PC-9 (cell line): ENCODE data around the gene NPR2. TPM values are rescaled to one million over a fixed set of nuclear protein-coding genes. Genes with fewer than 3 reads are reported as not detected.

Source experiments
- BruUV-seq: library from RNA; stranded (reverse); fragments of 400-500 nt; replicated peaks from 2 replicates; lab custom pipeline; 2021; lab: Mats Ljungman, UMichigan
- CTCF ChIA-PET: fragments of 300-600 bp; sonication (Branson Sonifier 250); formaldehyde crosslinking; loops from one replicate; lab custom pipeline; 2022; ENCODE audit warnings: antibody characterized with exemption; lab: Charles Lee
- POLR2A ChIA-PET: fragments of 300-600 bp; sonication (Branson Sonifier 250); formaldehyde crosslinking; loops from one replicate; lab custom pipeline; 2022; ENCODE audit warnings: antibody characterized with exemption; ENCODE audit not compliant: unreplicated experiment; lab: Charles Lee
- DNase-seq, 2 experiments: peaks; one replicate each; pipeline versions ENCODE4 v3.0.0 to v3.0.0-alpha.2; 2015 to 2022; ENCODE audit warnings: mixed read lengths in 1 of 2
- H2AFZ ChIP-seq: fragments of 200-600 bp; sonication (generic); 2 replicates; pipeline ENCODE4 v1.8.1; 2017; ENCODE audit warnings: antibody characterized with exemption
- H3F3A ChIP-seq: fragments of 200-600 bp; sonication (generic); 2 replicates; pipeline ENCODE4 v1.8.1; 2017; ENCODE audit warnings: antibody characterized with exemption, mild to moderate bottlenecking, low read depth; ENCODE audit not compliant: insufficient read depth
- H3K27ac ChIP-seq: fragments of 200-600 bp; sonication (generic); 2 replicates; pipeline ENCODE4 v1.6.1; 2016; ENCODE audit warnings: mixed run types
- H3K27me3 ChIP-seq: fragments of 200-600 bp; sonication (generic); 2 replicates; pipeline ENCODE4 v1.6.1; 2016; ENCODE audit warnings: low read depth, mixed run types; ENCODE audit not compliant: insufficient read depth
- H3K36me3 ChIP-seq: fragments of 200-600 bp; sonication (generic); 2 replicates; pipeline ENCODE4 v1.6.1; 2016; ENCODE audit warnings: low read depth, mixed run types
- H3K4me1 ChIP-seq: fragments of 200-600 bp; sonication (generic); replicated peaks from 2 replicates; pipeline ENCODE4 v1.6.1; 2016; ENCODE audit warnings: mixed run types; ENCODE audit not compliant: insufficient read depth
- H3K4me2 ChIP-seq: fragments of 200-600 bp; sonication (generic); 2 replicates; pipeline ENCODE4 v1.6.1; 2017; ENCODE audit warnings: mixed run types
- H3K4me3 ChIP-seq: fragments of 200-600 bp; sonication (generic); 2 replicates; pipeline ENCODE4 v1.6.1; 2016; ENCODE audit warnings: mixed run types
- H3K79me2 ChIP-seq: fragments of 200-600 bp; sonication (generic); 2 replicates; pipeline ENCODE4 v1.6.1; 2017; ENCODE audit warnings: low read depth, mixed run types
- H3K9me2 ChIP-seq: fragments of 200-600 bp; sonication (generic); 2 replicates; pipeline ENCODE4 v1.8.1; 2017; ENCODE audit warnings: mild to moderate bottlenecking; ENCODE audit not compliant: insufficient read depth
- H3K9me3 ChIP-seq: fragments of 200-600 bp; sonication (generic); 2 replicates; pipeline ENCODE4 v1.8.1; 2016; ENCODE audit warnings: low read depth; ENCODE audit not compliant: insufficient read depth
- H4K20me1 ChIP-seq: fragments of 200-600 bp; sonication (generic); 2 replicates; pipeline ENCODE4 v1.8.1; 2017; ENCODE audit not compliant: insufficient read depth
- EZH2 ChIP-seq: fragments of 200-600 bp; sonication (generic); IDR thresholded peaks from 2 replicates; pipeline ENCODE4 v1.8.0; 2017; ENCODE audit warnings: antibody characterized with exemption, low read depth
- intact Hi-C: fragments of 100-400 bp; cut with micrococcal nuclease; formaldehyde crosslinking; loops from one replicate; pipeline ENCODE4 v1.10.0; 2022; ENCODE audit not compliant: unreplicated experiment
- total RNA-seq: library from RNA; stranded (reverse); gene quantifications from 2 replicates; pipeline ENCODE4 v1.2.3, GENCODE V29; 2021
- TF ChIP-seq, protein P1 (sequence below): fragments of 200-600 bp; sonication (generic); conservative IDR thresholded peaks from 2 replicates; pipeline ENCODE4 v1.6.1; 2017; ENCODE audit warnings: mixed run types, antibody characterized with exemption, mild to moderate bottlenecking, moderate library complexity

The NPR2 gene
- total RNA-seq, 1 experiment from 2014 or later, result 11.3 TPM

DNA sequence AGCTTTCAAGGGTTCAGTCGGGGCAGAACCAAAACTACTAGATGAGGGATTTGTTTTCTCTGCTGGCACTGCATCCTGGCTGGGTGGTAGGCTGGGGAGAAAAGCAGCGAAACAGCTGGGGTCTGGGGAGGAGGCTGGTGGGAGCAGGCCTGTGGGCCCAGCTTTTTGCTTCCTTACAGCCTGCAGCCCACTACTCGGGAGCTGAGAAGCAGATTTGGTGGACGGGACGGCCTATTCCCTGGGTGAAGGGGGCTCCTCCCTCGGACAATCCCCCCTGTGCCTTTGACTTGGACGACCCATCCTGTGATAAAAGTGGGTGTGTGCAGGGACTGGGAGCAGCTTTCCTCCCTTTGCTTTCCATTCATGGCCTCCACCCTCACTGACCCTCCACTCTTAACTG, 9.1 kb downstream of the NPR2 start:
- Histone ChIP-seq H4K20me1 (no peaks in the 10 kb centered on the region), H3K27ac (no peak overlapping the region), H3K9me3 (no peaks in the 10 kb centered on the region), H3K9me2 (no peaks in the 10 kb centered on the region), H3F3A (no peaks in the 10 kb centered on the region), H3K36me3 (no peaks in the 10 kb centered on the region), H3K4me1 (0 out of 2 replicates have a peak, but pooled peaks cover 4% of the 10 kb centered on the region), H2AFZ (no peak overlapping the region), H3K4me2 (no peak overlapping the region), H3K79me2 (no peaks in the 10 kb centered on the region), H3K27me3 (no peaks in the 10 kb centered on the region), H3K4me3 (no peak overlapping the region)
- ChIA-PET CTCF (no interaction called here), POLR2A (no interaction called here)
- TF ChIP-seq, protein P1, sequence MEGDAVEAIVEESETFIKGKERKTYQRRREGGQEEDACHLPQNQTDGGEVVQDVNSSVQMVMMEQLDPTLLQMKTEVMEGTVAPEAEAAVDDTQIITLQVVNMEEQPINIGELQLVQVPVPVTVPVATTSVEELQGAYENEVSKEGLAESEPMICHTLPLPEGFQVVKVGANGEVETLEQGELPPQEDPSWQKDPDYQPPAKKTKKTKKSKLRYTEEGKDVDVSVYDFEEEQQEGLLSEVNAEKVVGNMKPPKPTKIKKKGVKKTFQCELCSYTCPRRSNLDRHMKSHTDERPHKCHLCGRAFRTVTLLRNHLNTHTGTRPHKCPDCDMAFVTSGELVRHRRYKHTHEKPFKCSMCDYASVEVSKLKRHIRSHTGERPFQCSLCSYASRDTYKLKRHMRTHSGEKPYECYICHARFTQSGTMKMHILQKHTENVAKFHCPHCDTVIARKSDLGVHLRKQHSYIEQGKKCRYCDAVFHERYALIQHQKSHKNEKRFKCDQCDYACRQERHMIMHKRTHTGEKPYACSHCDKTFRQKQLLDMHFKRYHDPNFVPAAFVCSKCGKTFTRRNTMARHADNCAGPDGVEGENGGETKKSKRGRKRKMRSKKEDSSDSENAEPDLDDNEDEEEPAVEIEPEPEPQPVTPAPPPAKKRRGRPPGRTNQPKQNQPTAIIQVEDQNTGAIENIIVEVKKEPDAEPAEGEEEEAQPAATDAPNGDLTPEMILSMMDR, result no peak
- no peak for TF ChIP-seq EZH2
- intact Hi-C loops, result no loop called here
- BruUV-seq, result no TSS peak
- DNase-seq, result no peak

DNA sequence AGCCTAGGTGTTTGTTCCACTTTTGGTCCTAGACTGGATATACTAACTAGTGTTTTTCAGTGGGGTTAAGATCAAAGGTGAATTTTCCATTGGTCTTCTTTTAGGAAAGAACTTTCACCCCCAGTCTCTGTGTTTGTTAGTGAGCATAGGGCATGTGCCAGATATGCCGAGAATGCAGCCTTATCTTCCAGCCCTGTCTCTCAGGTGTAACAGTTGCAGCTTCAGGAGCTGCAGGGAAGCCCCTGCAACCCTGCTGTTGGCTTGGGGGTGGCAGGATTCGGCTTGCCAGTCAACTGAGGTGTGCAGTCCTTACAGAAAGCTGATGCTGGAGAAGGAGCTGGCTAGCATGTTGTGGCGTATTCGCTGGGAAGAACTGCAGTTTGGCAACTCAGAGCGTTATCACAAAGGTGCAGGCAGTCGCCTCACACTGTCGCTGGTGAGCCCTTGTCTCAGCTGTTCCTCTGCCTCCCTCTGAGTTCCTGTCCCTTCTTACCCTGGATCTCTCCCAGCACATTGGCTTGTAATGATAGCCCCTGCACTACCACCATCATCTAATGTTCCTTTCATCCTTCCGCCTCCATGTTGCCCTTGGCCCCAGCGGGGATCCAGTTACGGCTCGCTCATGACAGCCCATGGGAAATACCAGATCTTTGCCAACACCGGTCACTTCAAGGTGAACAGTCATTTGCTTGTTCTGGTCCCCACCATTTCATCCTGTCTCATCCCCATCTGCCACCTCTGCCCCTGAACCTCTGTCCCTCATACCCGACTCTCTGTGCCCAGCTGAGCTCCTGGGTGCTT, 10.1 kb downstream of the NPR2 start:
- BruUV-seq, result no TSS peak
- DNase-seq, result no peak
- no peaks in the 10 kb centered on the region for H3K36me3 ChIP-seq
- no peaks in the 10 kb centered on the region for H3K27me3 ChIP-seq
- H3K9me3 ChIP-seq, result no peaks in the 10 kb centered on the region
- no peaks in the 10 kb centered on the region for H4K20me1 ChIP-seq
- H3K79me2 ChIP-seq, result no peaks in the 10 kb centered on the region
- no peak overlapping the region for H3K4me3 ChIP-seq
- no peak overlapping the region for H3K27ac ChIP-seq
- H3K9me2 ChIP-seq, result no peaks in the 10 kb centered on the region
- CTCF ChIA-PET, result no interaction called here
- no peaks in the 10 kb centered on the region for H3K4me1 ChIP-seq
- no peak overlapping the region for H3K4me2 ChIP-seq
- H2AFZ ChIP-seq, result no peak overlapping the region
- H3F3A ChIP-seq, result no peaks in the 10 kb centered on the region
- intact Hi-C loops, result no loop called here
- TF ChIP-seq, protein P1, result no peak
- TF ChIP-seq EZH2, result no peak
- POLR2A ChIA-PET, result no interaction called here

DNA sequence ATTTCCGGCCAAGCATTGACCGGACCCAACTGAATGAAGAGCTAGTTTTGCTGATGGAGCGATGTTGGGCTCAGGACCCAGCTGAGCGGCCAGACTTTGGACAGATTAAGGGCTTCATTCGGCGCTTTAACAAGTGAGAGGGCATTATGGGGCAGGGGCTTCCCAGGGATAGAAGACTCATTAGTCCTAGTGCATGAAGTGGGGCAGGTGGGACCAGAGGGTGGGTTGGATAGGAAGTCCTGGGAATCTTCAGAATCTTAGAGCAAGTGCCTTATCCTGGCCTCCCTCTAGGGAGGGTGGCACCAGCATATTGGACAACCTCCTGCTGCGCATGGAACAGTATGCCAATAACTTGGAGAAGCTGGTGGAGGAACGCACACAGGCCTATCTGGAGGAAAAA, 14.7 kb downstream of the NPR2 start:
- Histone ChIP-seq H3K27me3 (no peaks in the 10 kb centered on the region), H3F3A (no peaks in the 10 kb centered on the region), H3K27ac (no peak overlapping the region), H2AFZ (no peak overlapping the region), H3K9me3 (no peaks in the 10 kb centered on the region), H3K9me2 (no peaks in the 10 kb centered on the region), H3K4me3 (no peak overlapping the region), H3K4me1 (no peaks in the 10 kb centered on the region), H4K20me1 (no peaks in the 10 kb centered on the region), H3K4me2 (no peak overlapping the region), H3K79me2 (no peaks in the 10 kb centered on the region), H3K36me3 (no peaks in the 10 kb centered on the region)
- no peak for TF ChIP-seq EZH2
- TF ChIP-seq, protein P1, result no peak
- CTCF ChIA-PET, result no interaction called here
- no peak for DNase-seq
- intact Hi-C loops, result no loop called here
- BruUV-seq, result no TSS peak
- POLR2A ChIA-PET, result no interaction called here
